ENCODE measurements around the gene ATP2B1. TPM values are rescaled to one million over a fixed set of nuclear protein-coding genes. Genes with fewer than 3 reads are reported as not detected.
A peak's percentile ranks its signal among the peaks of the same experiment; 100 is the strongest.

The ATP2B1 gene
- polyA plus RNA-seq, 2 of the 4 experiments (the other 2 are of a cell fraction): 52.7 to 132 TPM

GRCh38 chr12:89593873-89594272, 114.8 kb downstream of the ATP2B1 start:
- Histone ChIP-seq H3K9me3 (no peaks in the 10 kb centered on the region), H3K4me1 (peaks cover 3% of the 10 kb centered on the region; the same call in 1 of the 3 replicates), H3K4me3 (no peak overlapping the region), H3K27ac (no peak overlapping the region), H3K4me2 (no peak overlapping the region)
- TF ChIP-seq MYC (IDR thresholded peaks at IDR 0.05; ENCODE audit: borderline replicate concordance, low read length) (no peak), ELK1 (IDR thresholded peaks at IDR 0.05; ENCODE audit: low read depth, low read length) (no peak), SREBF2 (IDR thresholded peaks at IDR 0.05) (no peak)
- no peak for DNase-seq (ENCODE audit: low read depth in 1 of 2, low spot score in 1 of 2)
- no peak for FAIRE-seq
- POLR2A ChIA-PET: no interaction called here
- CTCF ChIA-PET: no interaction called here
- WGBS (ENCODE audit: missing lambda C conversion rate): 94% methylated on average over 5 of the region's 5 CpGs
- no peak for ATAC-seq

GRCh38 chr12:89593233-89593632, 115.4 kb downstream of the ATP2B1 start:
- no peak overlapping the region for H3K4me2 ChIP-seq
- FAIRE-seq: no peak
- DNase-seq (ENCODE audit: low read depth in 1 of 2, low spot score in 1 of 2): no peak
- H3K4me1 ChIP-seq: peaks cover 3% of the 10 kb centered on the region; the same call in 1 of the 3 replicates
- no peak for TF ChIP-seq MYC (IDR thresholded peaks at IDR 0.05; ENCODE audit: borderline replicate concordance, low read length)
- TF ChIP-seq HOXA7 (CRISPR knock-in tag; IDR thresholded peaks at IDR 0.05): no peak
- no peak for TF ChIP-seq KDM1A (IDR thresholded peaks at IDR 0.05; ENCODE audit: low read depth)
- TF ChIP-seq EHMT2 (IDR thresholded peaks at IDR 0.05; ENCODE audit: low read depth): no peak
- no peak for TF ChIP-seq HES2 (IDR thresholded peaks at IDR 0.05)
- no peak for TF ChIP-seq NFE2L2 (conservative IDR thresholded peaks at IDR 0.05; ENCODE audit: low read length)
- no peak for TF ChIP-seq ZSCAN20 (CRISPR knock-in tag; IDR thresholded peaks at IDR 0.05)
- no peak for TF ChIP-seq HMGXB4 (CRISPR knock-in tag; IDR thresholded peaks at IDR 0.05; ENCODE audit: borderline replicate concordance)
- no peak for TF ChIP-seq MAZ (IDR thresholded peaks at IDR 0.05; ENCODE audit: borderline replicate concordance, low read depth, low read length)
- TF ChIP-seq SMC3 (IDR thresholded peaks at IDR 0.05): no peak
- no peak for TF ChIP-seq ELK1 (IDR thresholded peaks at IDR 0.05; ENCODE audit: low read depth, low read length)
- TF ChIP-seq CBX2 (IDR thresholded peaks at IDR 0.05; ENCODE audit: borderline replicate concordance, low read depth): no peak
- no peak for TF ChIP-seq HOXB13 (CRISPR knock-in tag; IDR thresholded peaks at IDR 0.05; ENCODE audit: low read depth)
- no peak for TF ChIP-seq FOSB (CRISPR knock-in tag; IDR thresholded peaks at IDR 0.05)
- ChIA-PET CTCF (interaction anchor here (0.6 kb wide), 1 partner anchor 1648 kb away, joined by 3 read pairs; no protein-coding TSS in a partner anchor), POLR2A (no interaction called here)
- no peak for ATAC-seq
- H3K9me3 ChIP-seq: no peaks in the 10 kb centered on the region
- H3K27ac ChIP-seq: no peak overlapping the region
- WGBS (ENCODE audit: missing lambda C conversion rate): 91% methylated on average over 4 of the region's 4 CpGs
- H3K4me3 ChIP-seq: no peak overlapping the region

- CTCF ChIA-PET: no interaction called here
- TF ChIP-seq HES2 (IDR thresholded peaks at IDR 0.05) (no peak), PBX3 (IDR thresholded peaks at IDR 0.05) (no peak), ZSCAN20 (CRISPR knock-in tag; IDR thresholded peaks at IDR 0.05) (no peak), RFX5 (IDR thresholded peaks at IDR 0.05) (no peak), SREBF2 (IDR thresholded peaks at IDR 0.05) (no peak)
- H3K4me1 ChIP-seq: no peaks in the 10 kb centered on the region
- FAIRE-seq: peak; percentile 72
- no peak overlapping the region for H3K27ac ChIP-seq
- H3K9me3 ChIP-seq: no peaks in the 10 kb centered on the region
- no peak for DNase-seq (ENCODE audit: low read depth in 1 of 2, low spot score in 1 of 2)
- POLR2A ChIA-PET: no interaction called here
- ATAC-seq: no peak
- no peak overlapping the region for H3K4me2 ChIP-seq
- H3K4me3 ChIP-seq: no peak overlapping the region
Observed at GRCh38 chr12:89589753-89590152, 118.9 kb downstream of the ATP2B1 start.
